H1 (cell line): Measurements from ENCODE around the gene UBD. TPM values are rescaled to one million over a fixed set of nuclear protein-coding genes. Genes with fewer than 3 reads are reported as not detected.

Experiments
- CTCF ChIA-PET: fragments of 300-600 bp; sonication (Branson Sonifier 250); formaldehyde crosslinking; loops from one replicate; lab custom pipeline; 2021; ENCODE audit not compliant: partially characterized antibody; lab: Charles Lee
- POLR2A ChIA-PET: fragments of 300-600 bp; sonication (Branson Sonifier 250); formaldehyde crosslinking; loops from one replicate; lab custom pipeline; 2021; ENCODE audit warnings: inconsistent platforms; ENCODE audit not compliant: partially characterized antibody; lab: Charles Lee
- DNase-seq, 2 experiments: peaks; one replicate each; pipeline versions ENCODE4 v3.0.0 to v3.0.0-alpha.2; 2010 to 2022; ENCODE audit warnings: low spot score in 2 of 2, low read depth in 1 of 2, mixed read lengths in 1 of 2
- FAIRE-seq: peaks from 2 replicates; lab custom pipeline; 2011; peaks lifted over from hg19 to GRCh38; lab: Jason Lieb, UNC
- H2AFZ ChIP-seq: 2 replicates; pipeline ENCODE4 v1.8.1; 2012; ENCODE audit warnings: low read length, inconsistent platforms
- H2AK5ac ChIP-seq: 2 replicates; pipeline ENCODE4 v1.6.1; 2013; ENCODE audit warnings: low read depth, low read length
- H2BK120ac ChIP-seq: replicated peaks from 2 replicates; pipeline ENCODE3; 2013; ENCODE audit warnings: low read depth, low read length, inconsistent platforms
- H2BK12ac ChIP-seq: 2 replicates; pipeline ENCODE4 v1.6.1; 2013; ENCODE audit warnings: low read depth, low read length
- H2BK15ac ChIP-seq: 2 replicates; pipeline ENCODE4 v1.6.1; 2013; ENCODE audit warnings: low read length
- H2BK20ac ChIP-seq: 2 replicates; pipeline ENCODE4 v1.6.1; 2013; ENCODE audit warnings: low read length
- H2BK5ac ChIP-seq: 2 replicates; pipeline ENCODE4 v1.6.1; 2013; ENCODE audit warnings: low read depth, low read length
- H3K14ac ChIP-seq: 2 replicates; pipeline ENCODE4 v1.6.1; 2013; ENCODE audit warnings: inconsistent platforms; ENCODE audit not compliant: insufficient read length
- H3K18ac ChIP-seq: 2 replicates; pipeline ENCODE4 v1.6.1; 2013; ENCODE audit warnings: low read length; ENCODE audit errors: extremely low read depth
- H3K23ac ChIP-seq: 2 replicates; pipeline ENCODE4 v1.6.1; 2013; ENCODE audit warnings: inconsistent platforms; ENCODE audit not compliant: insufficient read length
- H3K23me2 ChIP-seq: 2 replicates; pipeline ENCODE4 v1.6.1; 2013; ENCODE audit warnings: low read depth, low read length
- H3K27ac ChIP-seq: 2 replicates; pipeline ENCODE4 v1.6.1; 2011; ENCODE audit warnings: low read depth, low read length, inconsistent platforms
- H3K27me3 ChIP-seq, 4 experiments: replicated peaks in 1 of 4; 1 replicate in 1 of 4; 2 replicates in 3 of 4; pipeline versions ENCODE4 v1.6.1 to v1.8.1; 2011 to 2013; ENCODE audit warnings: low read length in 3 of 4, mild to moderate bottlenecking in 3 of 4, inconsistent platforms in 2 of 4, mixed read lengths in 2 of 4, moderate library complexity in 1 of 4; ENCODE audit not compliant: control insufficient read depth in 3 of 4, insufficient read depth in 3 of 4; ENCODE audit errors: extremely low read depth in 1 of 4
- H3K36me3 ChIP-seq, 4 experiments: 2 replicates each; pipeline versions ENCODE4 v1.6.1 to v1.8.1; 2011 to 2013; ENCODE audit warnings: mild to moderate bottlenecking in 4 of 4, low read length in 3 of 4, moderate library complexity in 2 of 4, control low read depth in 1 of 4, inconsistent platforms in 1 of 4; ENCODE audit not compliant: insufficient read depth in 4 of 4, control insufficient read depth in 2 of 4
- H3K4ac ChIP-seq: replicated peaks from 2 replicates; pipeline ENCODE3; 2013; ENCODE audit warnings: low read length, low read depth, mixed read lengths, inconsistent platforms; ENCODE audit not compliant: insufficient read length
- H3K4me1 ChIP-seq, 4 experiments: replicated peaks in 1 of 4; 1 replicate in 1 of 4; 2 replicates in 3 of 4; pipeline versions ENCODE4 v1.6.1 to v1.8.1; 2011 to 2013; ENCODE audit warnings: low read length in 3 of 4, inconsistent platforms in 2 of 4, mixed read lengths in 1 of 4; ENCODE audit not compliant: insufficient read depth in 4 of 4, control insufficient read depth in 3 of 4
- H3K4me2 ChIP-seq, 2 experiments: 2 replicates each; pipeline versions ENCODE4 v1.6.1 to v1.8.1; 2011 to 2013; ENCODE audit warnings: low read depth in 2 of 2, low read length in 2 of 2, control low read depth in 1 of 2, inconsistent platforms in 1 of 2, mild to moderate bottlenecking in 1 of 2; ENCODE audit not compliant: insufficient read depth in 1 of 2
- H3K4me3 ChIP-seq, 4 experiments: fragments of 200-600, 300-600 bp in 1 of 4; sonication (generic), shearing (Covaris generic), sonication (Bioruptor Twin) in 1 of 4; 2 replicates each; pipeline versions ENCODE4 v1.5.1 to v1.8.1; 2011 to 2016; ENCODE audit warnings: low read length in 4 of 4, low read depth in 3 of 4, control low read depth in 2 of 4, inconsistent platforms in 2 of 4, mild to moderate bottlenecking in 2 of 4, mixed read lengths in 1 of 4, moderate library complexity in 1 of 4; ENCODE audit not compliant: insufficient read depth in 2 of 4; ENCODE audit errors: extremely low read depth in 1 of 4
- H3K56ac ChIP-seq: replicated peaks from 2 replicates; pipeline ENCODE3; 2013; ENCODE audit warnings: low read depth, mild to moderate bottlenecking, mixed read lengths, low read length, inconsistent platforms; ENCODE audit not compliant: insufficient read length
- H3K79me1 ChIP-seq: 2 replicates; pipeline ENCODE4 v1.6.1; 2013; ENCODE audit warnings: low read depth, low read length, control low read depth
- H3K79me2 ChIP-seq, 2 experiments: 2 replicates each; pipeline versions ENCODE4 v1.6.1 to v1.8.1; 2012 to 2013; ENCODE audit warnings: low read length in 2 of 2, mild to moderate bottlenecking in 2 of 2, inconsistent platforms in 1 of 2; ENCODE audit not compliant: insufficient read depth in 2 of 2, control insufficient read depth in 1 of 2
- H3K9ac ChIP-seq, 4 experiments: replicated peaks in 1 of 4; 1 replicate in 1 of 4; 2 replicates in 3 of 4; pipeline versions ENCODE4 v1.6.1 to v1.8.1; 2011 to 2013; ENCODE audit warnings: low read depth in 3 of 4, low read length in 3 of 4, control low read depth in 2 of 4, mild to moderate bottlenecking in 2 of 4, moderate library complexity in 2 of 4, inconsistent platforms in 1 of 4; ENCODE audit errors: extremely low read depth in 1 of 4
- H3K9me3 ChIP-seq, 2 experiments: 2 replicates each; pipeline versions ENCODE4 v1.6.1 to v1.8.1; 2012 to 2013; ENCODE audit warnings: mild to moderate bottlenecking in 2 of 2, moderate library complexity in 2 of 2, control low read depth in 1 of 2, inconsistent platforms in 1 of 2, low read depth in 1 of 2, low read length in 1 of 2, mixed read lengths in 1 of 2; ENCODE audit not compliant: insufficient read depth in 2 of 2
- H4K20me1 ChIP-seq, 2 experiments: replicated peaks in 1 of 2; 2 replicates each; pipeline versions ENCODE3 to v1.8.1; 2011 to 2013; ENCODE audit warnings: inconsistent platforms in 2 of 2, low read length in 2 of 2, mild to moderate bottlenecking in 1 of 2; ENCODE audit not compliant: insufficient read depth in 2 of 2, control insufficient read depth in 1 of 2
- H4K5ac ChIP-seq: 2 replicates; pipeline ENCODE4 v1.6.1; 2013; ENCODE audit warnings: low read length, low read depth, mixed read lengths, inconsistent platforms; ENCODE audit not compliant: insufficient read length
- H4K8ac ChIP-seq: 2 replicates; pipeline ENCODE4 v1.8.0; 2013; ENCODE audit warnings: mild to moderate bottlenecking, moderate library complexity, low read length, inconsistent platforms; ENCODE audit not compliant: insufficient read depth; ENCODE audit errors: extremely low read depth
- H4K91ac ChIP-seq: replicated peaks from 2 replicates; pipeline ENCODE3; 2013; ENCODE audit warnings: low read length, mixed read lengths, inconsistent platforms; ENCODE audit not compliant: insufficient read length
- CTCF ChIP-seq, 3 experiments: IDR thresholded peaks; 1 replicate in 2 of 3; 2 replicates in 1 of 3; pipeline versions ENCODE4 v1.5.1 to v1.6.1; 2011; ENCODE audit warnings: low read length in 3 of 3, mild to moderate bottlenecking in 3 of 3, inconsistent platforms in 2 of 3, low read depth in 1 of 3, moderate library complexity in 1 of 3; ENCODE audit not compliant: insufficient read depth in 1 of 3; ENCODE audit errors: control extremely low read depth in 1 of 3
- EGR1 ChIP-seq: IDR thresholded peaks from 2 replicates; pipeline ENCODE4 v1.6.1; 2011; ENCODE audit warnings: low read depth, low read length, borderline replicate concordance
- EZH2 ChIP-seq: fragments of 200-600 bp; sonication (generic); IDR thresholded peaks from 2 replicates; pipeline ENCODE4 v1.7.1; 2012; ENCODE audit warnings: low read depth, mild to moderate bottlenecking, moderate library complexity, low read length, inconsistent platforms; ENCODE audit not compliant: severe bottlenecking
- FOSL1 ChIP-seq: IDR thresholded peaks from 2 replicates; pipeline ENCODE4 v1.6.1; 2011; ENCODE audit warnings: mild to moderate bottlenecking, low read depth, low read length, moderate library complexity; ENCODE audit not compliant: insufficient read depth
- RAD21 ChIP-seq, 2 experiments: IDR thresholded peaks in 1 of 2; conservative IDR thresholded peaks in 1 of 2; 2 replicates each; pipeline ENCODE4 v1.6.1; 2011; ENCODE audit warnings: low read depth in 2 of 2, low read length in 2 of 2, improper control_type of control experiment in 1 of 2, inconsistent platforms in 1 of 2, mild to moderate bottlenecking in 1 of 2, moderate library complexity in 1 of 2
- SIRT6 ChIP-seq: IDR thresholded peaks from one replicate; pipeline ENCODE4 v1.7.1; 2012; ENCODE audit warnings: low read length, inconsistent platforms
- TEAD4 ChIP-seq: IDR thresholded peaks from 2 replicates; pipeline ENCODE4 v1.6.1; 2012; ENCODE audit warnings: low read depth, low read length, inconsistent platforms, mixed read lengths
- WGBS, 2 experiments: shearing (Covaris generic) in 1 of 2; methylation state at CpG; one replicate each; pipeline versions ENCODE4 v1.1.6 to v1.1.7; 2013 to 2015; ENCODE audit warnings: low lambda C conversion rate in 2 of 2, mixed read lengths in 2 of 2, inconsistent platforms in 1 of 2, low coverage in 1 of 2, missing lambda C conversion rate in 1 of 2; ENCODE audit not compliant: insufficient replicate concordance in 2 of 2, insufficient coverage in 1 of 2, insufficient read length in 1 of 2; ENCODE audit errors: extremely low coverage in 1 of 2, missing lambda C conversion rate in 1 of 2; 5-methylcytosine and 5-hydroxymethylcytosine counted together
- polyA plus RNA-seq, 7 experiments: library from polyadenylated mRNA; depleted of rRNA in 3 of 7; stranded (reverse) in 5 of 7; unstranded in 2 of 7; fragments of >200 nt in 5 of 7; fragments of 200-250 nt in 2 of 7; gene quantifications; 1 replicate in 5 of 7; 2 replicates in 1 of 7; 4 replicates in 1 of 7; pipeline versions ENCODE4 v1.2.1 to v1.2.3, GENCODE V29; 2011 to 2013; ENCODE audit warnings: missing spikeins in 2 of 7, mixed read lengths in 2 of 7
- total RNA-seq: library from RNA; stranded (reverse); fragmentation: NEBNext Ultra II Directional; extraction: Animal tissue kit (Norgen Biotek cat#: 25700); gene quantifications from 2 replicates; pipeline ENCODE4 v1.2.1, GENCODE V29; 2021

UBD gene
- total and polyA plus RNA-seq, 2 of the 8 experiments (the other 6 are each of a cell fraction or from before 2014, with no cell fraction given): 0.23 TPM; not detected in 1

GRCh38 chr6:29517245-29517644 is 42.3 kb downstream of the UBD start:
- Histone ChIP-seq H2AK5ac (no peak overlapping the region), H2BK20ac (no peak overlapping the region), H3K23ac (no peak overlapping the region), H3K9ac (no peak overlapping the region), H3K27me3 (no peaks in the 10 kb centered on the region; a peak in 1 of 7 replicates), H2AFZ (no peak overlapping the region), H3K27ac (no peak overlapping the region), H3K23me2 (no peaks in the 10 kb centered on the region), H3K9me3 (0 out of 4 replicates have a peak, but pooled peaks cover 0 to 3% of the 10 kb centered on the region in 2 experiments), H3K18ac (no peak overlapping the region), H2BK5ac (no peak overlapping the region), H3K14ac (no peak overlapping the region), H3K4me1 (no peaks in the 10 kb centered on the region), H3K4me2 (no peak overlapping the region), H2BK120ac (no peak overlapping the region), H3K79me2 (no peaks in the 10 kb centered on the region), H4K20me1 (no peaks in the 10 kb centered on the region), H2BK12ac (no peak overlapping the region), H3K36me3 (no peaks in the 10 kb centered on the region), H3K79me1 (no peaks in the 10 kb centered on the region), H3K4ac (no peak overlapping the region), H3K4me3 (no peak overlapping the region), H3K56ac (no peak overlapping the region), H2BK15ac (no peak overlapping the region), H4K5ac (no peak overlapping the region), H4K8ac (no peak overlapping the region), H4K91ac (no peak overlapping the region)
- POLR2A ChIA-PET: no interaction called here
- TF ChIP-seq TEAD4: no peak
- peak in 1 of 3 experiments; percentile 13; a peak in 1 of 4 replicates for TF ChIP-seq CTCF (IDR thresholded peaks at IDR 0.05; ENCODE audit: control extremely low read depth in 1 of 3, insufficient read depth in 1 of 3, low read depth in 1 of 3, low read length in 3 of 3)
- TF ChIP-seq FOSL1: no peak
- TF ChIP-seq RAD21 (IDR thresholded peaks at IDR 0.05 in 1 of 2, conservative IDR thresholded peaks at IDR 0.05 in 1 of 2; ENCODE audit: low read depth in 2 of 2, low read length in 2 of 2): peak; percentile 34 to 48
- no peak for TF ChIP-seq EGR1
- no peak for TF ChIP-seq EZH2
- no peak for TF ChIP-seq SIRT6
- no peak for DNase-seq
- WGBS, 2 experiments: 100% methylated on average over 1 of the region's 1 CpG; no CpG with 5 or more reads in 1 of the 2 experiments
- no peak for FAIRE-seq
- CTCF ChIA-PET: interaction anchor here (0.5 to 1.1 kb wide), 3 partner anchors 9 to 117 kb away, joined by 3 to 4 read pairs (median 3); no protein-coding TSS in a partner anchor
